ENCODE data around the gene TMED3. TPM values are rescaled to one million over a fixed set of nuclear protein-coding genes. Genes with fewer than 3 reads are reported as not detected.

Gene TMED3
- total RNA-seq, 2 donors from 2014 or later: 140 to 220 TPM

DNA sequence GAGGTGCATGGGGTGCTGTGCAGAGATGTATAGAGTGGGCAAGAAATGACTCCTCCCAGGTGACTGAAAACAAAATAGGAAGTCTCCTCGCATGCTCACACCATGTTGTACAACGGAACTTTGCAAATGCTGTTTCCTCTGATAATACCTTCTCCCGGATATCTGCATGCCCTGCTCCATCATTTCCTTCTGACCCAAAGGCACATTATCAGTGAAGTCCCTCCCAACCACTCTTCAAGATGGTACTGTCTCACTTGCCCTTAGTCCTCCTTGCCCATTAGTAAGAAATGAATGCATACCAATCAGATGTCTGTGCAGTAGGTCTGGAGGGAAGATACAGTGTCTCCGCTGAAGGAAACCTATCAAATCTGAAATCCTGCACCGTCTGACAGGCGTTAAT is 12.0 kb downstream of the TMED3 start:
- no peaks in the 10 kb centered on the region for H3K27me3 ChIP-seq (replicated peaks; ENCODE audit: insufficient read depth)
- intact Hi-C loops (cut with DNase I): no loop called here
- H3K27ac ChIP-seq: no peak overlapping the region
- DNase-seq (ENCODE audit: low spot score): no peak
- TF ChIP-seq POLR2A (IDR thresholded peaks at IDR 0.05) (no peak), POLR2AphosphoS5 (IDR thresholded peaks at IDR 0.05) (no peak)
- TF ChIP-seq, protein P1, sequence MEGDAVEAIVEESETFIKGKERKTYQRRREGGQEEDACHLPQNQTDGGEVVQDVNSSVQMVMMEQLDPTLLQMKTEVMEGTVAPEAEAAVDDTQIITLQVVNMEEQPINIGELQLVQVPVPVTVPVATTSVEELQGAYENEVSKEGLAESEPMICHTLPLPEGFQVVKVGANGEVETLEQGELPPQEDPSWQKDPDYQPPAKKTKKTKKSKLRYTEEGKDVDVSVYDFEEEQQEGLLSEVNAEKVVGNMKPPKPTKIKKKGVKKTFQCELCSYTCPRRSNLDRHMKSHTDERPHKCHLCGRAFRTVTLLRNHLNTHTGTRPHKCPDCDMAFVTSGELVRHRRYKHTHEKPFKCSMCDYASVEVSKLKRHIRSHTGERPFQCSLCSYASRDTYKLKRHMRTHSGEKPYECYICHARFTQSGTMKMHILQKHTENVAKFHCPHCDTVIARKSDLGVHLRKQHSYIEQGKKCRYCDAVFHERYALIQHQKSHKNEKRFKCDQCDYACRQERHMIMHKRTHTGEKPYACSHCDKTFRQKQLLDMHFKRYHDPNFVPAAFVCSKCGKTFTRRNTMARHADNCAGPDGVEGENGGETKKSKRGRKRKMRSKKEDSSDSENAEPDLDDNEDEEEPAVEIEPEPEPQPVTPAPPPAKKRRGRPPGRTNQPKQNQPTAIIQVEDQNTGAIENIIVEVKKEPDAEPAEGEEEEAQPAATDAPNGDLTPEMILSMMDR (IDR thresholded peaks at IDR 0.05): no peak
- no peak overlapping the region for H3K4me3 ChIP-seq
- no peaks in the 10 kb centered on the region for H3K4me1 ChIP-seq (replicated peaks)
- 94% methylated on average over 6 of the region's 6 CpGs for WGBS
- no peaks in the 10 kb centered on the region for H3K36me3 ChIP-seq
- H3K9me3 ChIP-seq: no peaks in the 10 kb centered on the region

DNA sequence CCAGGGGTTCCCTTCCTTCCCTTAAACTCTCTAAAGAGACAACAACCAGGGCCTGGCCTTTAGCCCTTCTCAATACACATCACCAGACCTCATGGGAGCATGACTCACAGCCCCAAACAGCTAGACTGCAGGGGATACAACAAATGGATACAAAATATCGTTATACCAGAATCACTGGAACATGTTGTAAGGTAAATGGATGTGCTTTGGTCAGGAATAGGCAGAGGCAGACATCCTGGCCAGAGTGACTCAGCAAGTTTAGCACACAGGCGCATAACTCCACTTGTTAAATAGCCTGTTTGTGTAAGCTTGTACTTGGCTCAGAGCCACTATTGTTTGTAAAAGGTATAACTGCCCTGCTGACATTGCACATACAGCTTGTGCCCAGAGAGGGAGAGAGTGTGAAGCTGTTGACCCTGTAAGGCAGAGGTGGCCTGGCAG is 18.3 kb downstream of the TMED3 start:
- Histone ChIP-seq H3K27ac (no peak overlapping the region), H3K27me3 (replicated peaks; ENCODE audit: insufficient read depth) (no peaks in the 10 kb centered on the region), H3K9me3 (no peaks in the 10 kb centered on the region), H3K4me1 (replicated peaks) (peaks cover 4% of the 10 kb centered on the region), H3K36me3 (no peaks in the 10 kb centered on the region), H3K4me3 (no peak overlapping the region)
- 76% methylated on average over 2 of the region's 2 CpGs for WGBS
- intact Hi-C loops (cut with DNase I): no loop called here
- TF ChIP-seq POLR2AphosphoS5 (IDR thresholded peaks at IDR 0.05) (no peak), POLR2A (IDR thresholded peaks at IDR 0.05) (no peak)
- DNase-seq (ENCODE audit: low spot score): no peak

DNA sequence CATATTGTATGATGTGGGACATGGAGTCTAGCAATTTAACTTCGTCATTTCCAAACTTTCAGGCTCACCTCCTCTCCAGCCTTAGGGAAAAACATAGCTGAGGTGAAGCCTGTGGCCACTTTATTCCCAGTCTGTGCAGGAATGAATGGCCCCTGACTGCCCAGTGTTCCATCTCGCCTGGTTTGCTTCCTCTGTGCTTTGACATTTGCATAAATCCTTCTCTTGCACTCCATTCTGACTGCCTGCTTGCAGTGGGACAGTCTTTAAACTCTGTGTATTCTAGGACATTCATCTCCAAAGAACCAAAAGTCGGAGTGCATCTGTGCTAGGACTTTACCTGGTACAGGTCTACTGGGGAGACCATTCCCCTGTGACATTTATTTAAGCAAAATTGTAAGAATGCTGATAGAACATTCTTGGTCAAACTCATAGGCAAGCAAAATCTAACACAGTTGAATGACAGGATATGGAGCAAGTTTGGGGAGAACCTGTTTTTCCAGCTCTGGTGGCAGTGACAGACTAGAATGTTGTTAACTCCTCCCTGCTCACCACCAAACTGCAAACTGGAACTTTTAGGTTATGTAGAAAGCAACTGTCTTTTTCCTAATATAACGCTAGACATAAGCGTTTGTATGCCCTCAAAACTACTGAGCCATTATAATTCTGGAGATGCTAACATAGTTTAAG is 22.1 kb downstream of the TMED3 start:
- intact Hi-C loops (cut with DNase I): no loop called here
- DNase-seq (ENCODE audit: low spot score): peak; percentile 71
- WGBS: 48% methylated on average over 5 of the region's 5 CpGs

DNA sequence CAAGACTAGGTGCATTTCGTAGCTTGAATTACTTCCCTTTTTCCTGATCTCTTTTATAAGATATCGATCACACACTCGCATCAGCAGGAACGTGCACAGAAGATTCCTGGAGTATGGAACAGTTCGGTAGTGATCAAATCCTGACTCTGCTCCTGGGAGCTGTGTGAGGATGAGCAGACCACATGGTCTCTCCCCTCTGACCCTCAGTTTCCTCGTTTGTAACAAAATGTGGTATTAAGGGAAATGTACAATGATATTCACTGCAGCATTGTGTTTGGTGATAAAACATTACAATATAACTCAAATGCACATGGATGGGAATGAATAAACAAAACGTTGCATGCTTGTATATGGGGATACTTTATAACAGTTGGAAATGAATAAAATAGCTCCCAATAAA is 26.7 kb downstream of the TMED3 start:
- Histone ChIP-seq H3K4me1 (replicated peaks) (no peaks in the 10 kb centered on the region), H3K27ac (no peak overlapping the region), H3K9me3 (no peaks in the 10 kb centered on the region), H3K27me3 (replicated peaks; ENCODE audit: insufficient read depth) (no peaks in the 10 kb centered on the region), H3K36me3 (no peaks in the 10 kb centered on the region), H3K4me3 (no peak overlapping the region)
- TF ChIP-seq POLR2A (IDR thresholded peaks at IDR 0.05): no peak
- TF ChIP-seq, protein P1 (IDR thresholded peaks at IDR 0.05): no peak
- TF ChIP-seq POLR2AphosphoS5 (IDR thresholded peaks at IDR 0.05): no peak
- 55% methylated on average over 7 of the region's 7 CpGs for WGBS
- intact Hi-C loops (cut with DNase I): no loop called here
- DNase-seq (ENCODE audit: low spot score): no peak

More for the DNA sequence above, 22.1 kb downstream of the TMED3 start:
- Histone ChIP-seq H3K9me3 (no peaks in the 10 kb centered on the region), H3K36me3 (no peaks in the 10 kb centered on the region), H3K4me1 (replicated peaks) (peaks cover 4% of the 10 kb centered on the region), H3K4me3 (no peak overlapping the region), H3K27me3 (replicated peaks; ENCODE audit: insufficient read depth) (no peaks in the 10 kb centered on the region), H3K27ac (no peak overlapping the region)
- TF ChIP-seq POLR2AphosphoS5 (IDR thresholded peaks at IDR 0.05) (peak; percentile 74), POLR2A (IDR thresholded peaks at IDR 0.05) (no peak)

DNA sequence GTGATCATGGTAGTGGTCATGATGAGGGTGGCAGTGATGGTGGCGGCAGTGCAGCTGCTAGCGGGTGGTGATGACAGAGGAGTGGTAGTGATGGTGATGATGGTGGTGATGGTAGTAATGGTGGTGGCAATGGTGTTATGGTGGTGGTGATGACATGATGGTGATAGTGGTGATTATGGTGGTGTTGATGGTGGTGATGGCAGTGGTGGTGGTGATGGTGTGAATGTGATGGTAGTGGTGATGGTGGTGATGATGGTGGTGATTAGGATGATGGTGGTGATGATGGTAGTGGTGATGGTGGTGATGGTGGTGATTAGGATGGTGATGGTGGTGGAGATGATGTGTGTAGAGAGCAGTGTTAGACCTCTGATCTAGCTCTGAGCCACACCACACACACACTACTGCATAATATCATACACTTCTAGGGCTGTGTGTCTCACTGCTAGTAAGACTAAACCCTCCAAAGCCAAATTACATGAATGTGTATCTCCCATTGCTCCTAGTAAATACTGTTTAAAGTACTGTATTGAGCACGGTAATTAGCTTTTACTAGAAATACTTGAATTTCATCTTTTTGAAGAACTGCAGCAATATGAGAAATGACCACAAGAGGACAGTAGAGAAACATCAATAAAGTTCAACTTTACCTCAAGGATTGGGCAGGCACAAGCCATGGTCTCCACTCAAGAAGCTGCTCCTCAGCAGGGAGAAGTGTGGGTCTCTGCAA is 28.8 kb downstream of the TMED3 start:
- no peaks in the 10 kb centered on the region for H3K36me3 ChIP-seq
- 67% methylated on average over 3 of the region's 3 CpGs for WGBS
- H3K9me3 ChIP-seq: no peaks in the 10 kb centered on the region
- H3K27ac ChIP-seq: no peak overlapping the region
- no peak overlapping the region for H3K4me3 ChIP-seq
- intact Hi-C loops (cut with DNase I): no loop called here
- TF ChIP-seq, protein P1 (IDR thresholded peaks at IDR 0.05): peak; percentile 29 to 78 (median 67)
- TF ChIP-seq POLR2A (IDR thresholded peaks at IDR 0.05): no peak
- H3K27me3 ChIP-seq (replicated peaks; ENCODE audit: insufficient read depth): no peaks in the 10 kb centered on the region
- DNase-seq (ENCODE audit: low spot score): no peak
- H3K4me1 ChIP-seq (replicated peaks): no peaks in the 10 kb centered on the region

DNA sequence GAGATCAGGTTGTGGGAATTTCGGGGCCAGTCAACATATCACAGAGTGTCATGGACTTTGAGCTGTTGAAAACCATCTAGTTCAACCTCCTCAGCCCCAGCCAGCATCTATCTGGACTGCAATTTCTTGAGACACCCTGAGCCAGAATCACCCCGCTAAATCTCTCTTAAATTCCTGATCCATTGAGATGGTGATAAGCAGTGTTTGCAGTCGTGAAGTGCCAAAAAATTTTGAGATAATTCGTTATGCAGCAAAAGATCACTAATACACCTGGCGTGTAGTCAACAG is 29.3 kb downstream of the TMED3 start:
- no peak for DNase-seq (ENCODE audit: low spot score)
- no peak overlapping the region for H3K4me3 ChIP-seq
- intact Hi-C loops (cut with DNase I): no loop called here
- 63% methylated on average over 5 of the region's 5 CpGs for WGBS
- no peaks in the 10 kb centered on the region for H3K27me3 ChIP-seq (replicated peaks; ENCODE audit: insufficient read depth)
- H3K9me3 ChIP-seq: no peaks in the 10 kb centered on the region
- no peaks in the 10 kb centered on the region for H3K4me1 ChIP-seq (replicated peaks)
- TF ChIP-seq POLR2A (IDR thresholded peaks at IDR 0.05) (no peak), POLR2AphosphoS5 (IDR thresholded peaks at IDR 0.05) (no peak)
- TF ChIP-seq, protein P1 (IDR thresholded peaks at IDR 0.05): no peak
- no peak overlapping the region for H3K27ac ChIP-seq
- H3K36me3 ChIP-seq: no peaks in the 10 kb centered on the region

Measured in prostate gland (tissue), 2 donors.